B cell (primary cell): ENCODE results near the gene MAP7. TPM values are rescaled to one million over a fixed set of nuclear protein-coding genes. Genes with fewer than 3 reads are reported as not detected.

Experiments
- ATAC-seq: fragments of 200-7000 bp; cut with Tn5 transposase; one replicate; pipeline ENCODE4 v1.10.0; 2021; ENCODE audit warnings: low read depth, mild to moderate bottlenecking, moderate number of reproducible peaks, moderate library complexity
- CTCF ChIA-PET: fragments of 350-600 bp; sonication (Branson Sonifier 250); formaldehyde crosslinking; loops from one replicate; lab custom pipeline; 2021; ENCODE audit warnings: antibody characterized with exemption, inconsistent platforms; lab: Charles Lee
- POLR2A ChIA-PET: fragments of 350-600 bp; sonication (Branson Sonifier 250); formaldehyde crosslinking; loops from one replicate; lab custom pipeline; 2021; ENCODE audit warnings: antibody characterized with exemption; lab: Charles Lee
- DNase-seq: peaks from one replicate; pipeline ENCODE4 v3.0.0; 2013
- H2AFZ ChIP-seq: 2 replicates; pipeline ENCODE4 v1.6.1; 2012; ENCODE audit warnings: mild to moderate bottlenecking, low read depth, low read length; ENCODE audit not compliant: insufficient read depth, poor library complexity, severe bottlenecking
- H3K27ac ChIP-seq, 2 donors: 1 replicate in 1 of 2; 2 replicates in 1 of 2; pipeline ENCODE4 v1.5.1; 2012 to 2013; ENCODE audit warnings: low read length in 2 of 2, mild to moderate bottlenecking in 2 of 2, moderate library complexity in 1 of 2
- H3K27me3 ChIP-seq, 4 experiments: fragments of 200-600 bp in 1 of 4; sonication (generic) in 1 of 4; replicated peaks in 1 of 4; 1 replicate in 2 of 4; 2 replicates in 2 of 4; pipeline versions ENCODE4 v1.6.1 to v1.7.0; 2013 to 2016; ENCODE audit warnings: low read length in 3 of 4, mild to moderate bottlenecking in 2 of 4, mixed read lengths in 1 of 4, moderate library complexity in 1 of 4; ENCODE audit not compliant: insufficient read depth in 4 of 4, control insufficient read depth in 3 of 4; ENCODE audit errors: control extremely low read depth in 1 of 4
- H3K36me3 ChIP-seq, 2 experiments: replicated peaks in 1 of 2; 1 replicate in 1 of 2; 2 replicates in 1 of 2; pipeline versions ENCODE4 v1.6.1 to v1.7.1; 2013; ENCODE audit warnings: low read length in 1 of 2; ENCODE audit not compliant: insufficient read depth in 2 of 2, control insufficient read depth in 1 of 2; ENCODE audit errors: control extremely low read depth in 1 of 2, extremely low read depth in 1 of 2
- H3K4me1 ChIP-seq, 2 donors: fragments of 200-600 bp in 1 of 2; sonication (generic) in 1 of 2; 1 replicate in 1 of 2; 2 replicates in 1 of 2; pipeline versions ENCODE4 v1.5.1 to v1.6.1; 2013 to 2017; ENCODE audit warnings: low read length in 2 of 2; ENCODE audit not compliant: control insufficient read depth in 2 of 2, insufficient read depth in 2 of 2
- H3K4me2 ChIP-seq: replicated peaks from 2 replicates; pipeline ENCODE3; 2012; ENCODE audit warnings: mild to moderate bottlenecking, low read depth, low read length; ENCODE audit not compliant: poor library complexity, severe bottlenecking
- H3K4me3 ChIP-seq, 5 experiments: fragments of 200-600 bp in 1 of 5; sonication (generic) in 1 of 5; 1 replicate in 3 of 5; 2 replicates in 2 of 5; pipeline versions ENCODE4 v1.5.1 to v1.7.0; 2011 to 2016; ENCODE audit warnings: low read length in 4 of 5, mild to moderate bottlenecking in 4 of 5, low read depth in 2 of 5, control low read depth in 1 of 5, moderate library complexity in 1 of 5; ENCODE audit not compliant: insufficient read depth in 1 of 5; ENCODE audit errors: control extremely low read depth in 1 of 5, extremely low read depth in 1 of 5
- H3K79me2 ChIP-seq: fragments of 200-600 bp; sonication (generic); one replicate; pipeline ENCODE4 v1.6.0; 2016; ENCODE audit warnings: low read length; ENCODE audit not compliant: control insufficient read depth, insufficient read depth
- H3K9ac ChIP-seq: fragments of 200-600 bp; sonication (generic); 2 replicates; pipeline ENCODE4 v1.6.1; 2017; ENCODE audit warnings: mild to moderate bottlenecking, low read length, moderate library complexity
- H3K9me3 ChIP-seq, 3 donors: one replicate each; pipeline versions ENCODE4 v1.6.1 to v1.7.1; 2013; ENCODE audit warnings: low read length in 2 of 3; ENCODE audit not compliant: control insufficient read depth in 2 of 3, insufficient read depth in 1 of 3; ENCODE audit errors: control extremely low read depth in 1 of 3
- H4K20me1 ChIP-seq: 2 replicates; pipeline ENCODE4 v1.6.0; 2012; ENCODE audit warnings: mild to moderate bottlenecking, low read length; ENCODE audit not compliant: insufficient read depth, control insufficient read depth, poor library complexity, severe bottlenecking
- H3K27ac Mint-ChIP-seq: one replicate; pipeline ENCODE4 v1.8.0; 2021; ENCODE audit warnings: mixed read lengths
- H3K27me3 Mint-ChIP-seq: one replicate; pipeline ENCODE4 v1.8.0; 2021; ENCODE audit warnings: mixed read lengths
- H3K4me1 Mint-ChIP-seq: one replicate; pipeline ENCODE4 v1.8.0; 2021; ENCODE audit warnings: mixed read lengths
- H3K4me3 Mint-ChIP-seq: one replicate; pipeline ENCODE4 v1.8.0; 2021; ENCODE audit warnings: mixed read lengths
- H3K9me3 Mint-ChIP-seq: one replicate; pipeline ENCODE4 v1.8.0; 2022; ENCODE audit warnings: mixed read lengths; ENCODE audit not compliant: insufficient read depth
- CTCF ChIP-seq: fragments of 200-600 bp; IDR thresholded peaks from one replicate; pipeline ENCODE4 v1.8.0; 2022; ENCODE audit warnings: antibody characterized with exemption, mild to moderate bottlenecking
- EZH2 ChIP-seq: IDR thresholded peaks from 2 replicates; pipeline ENCODE4 v1.6.1; 2012; ENCODE audit warnings: borderline replicate concordance, low read depth, mild to moderate bottlenecking, moderate library complexity, low read length; ENCODE audit not compliant: insufficient read depth, poor library complexity, severe bottlenecking
- WGBS: methylation state at CpG from one replicate; pipeline ENCODE4 v1.1.5; 2013; ENCODE audit warnings: missing lambda C conversion rate; ENCODE audit not compliant: insufficient coverage; 5-methylcytosine and 5-hydroxymethylcytosine counted together
- intact Hi-C: fragments of 100-400 bp; cut with micrococcal nuclease; formaldehyde crosslinking; loops from one replicate; pipeline ENCODE4 v1.10.0; 2022
- polyA plus RNA-seq: library from polyadenylated mRNA; depleted of rRNA; stranded (reverse); fragments of >200 nt; gene quantifications from 2 replicates; pipeline ENCODE4 v1.2.3, GENCODE V29; 2012
- total RNA-seq, 2 donors: library from RNA; stranded (reverse); fragments of 120-200 nt in 1 of 2; gene quantifications; 1 replicate in 1 of 2; 2 replicates in 1 of 2; pipeline versions ENCODE4 v1.2.3 to v1.2.4, GENCODE V29; 2013 to 2022

MAP7 gene
- total and polyA plus RNA-seq, 2 donors (not counting 1 experiment from before 2014, with no cell fraction given), result 0.34 to 0.64 TPM

- WGBS, result 100% methylated on average over 1 of the region's 4 CpGs
- Histone ChIP-seq H2AFZ (no peak overlapping the region), H3K9ac (no peak overlapping the region), H3K36me3 (no peaks in the 10 kb centered on the region), H3K4me2 (no peak overlapping the region), H3K4me1 (no peaks in the 10 kb centered on the region), H3K27me3 (no peaks in the 10 kb centered on the region), H3K27ac (no peak overlapping the region), H3K4me3 (no peak overlapping the region), H3K79me2 (no peaks in the 10 kb centered on the region), H3K9me3 (no peaks in the 10 kb centered on the region), H4K20me1 (no peaks in the 10 kb centered on the region)
- Mint-ChIP-seq H3K9me3 (no peaks in the 10 kb centered on the region), H3K27ac (no peak overlapping the region), H3K4me1 (no peaks in the 10 kb centered on the region), H3K4me3 (no peak overlapping the region), H3K27me3 (no peaks in the 10 kb centered on the region)
- no peak for TF ChIP-seq CTCF
- TF ChIP-seq EZH2, result no peak
- ATAC-seq (no peak), DNase-seq (no peak)
- intact Hi-C loops, result no loop called here
- ChIA-PET POLR2A (no interaction called here), CTCF (interaction anchor here (0.6 to 1.4 kb wide), 2 partner anchors 21 to 1663 kb away, joined by 4 to 6 read pairs; no protein-coding TSS in a partner anchor)
Measured at GRCh38 chr6:136338486-136338885, 211.7 kb downstream of the MAP7 start.

GRCh38 chr6:136337606-136338005 lies 212.6 kb downstream of the MAP7 start:
- TF ChIP-seq EZH2 (no peak), CTCF (no peak)
- H3K27ac ChIP-seq, result no peak overlapping the region
- POLR2A ChIA-PET, result no interaction called here
- H3K36me3 ChIP-seq, result no peaks in the 10 kb centered on the region
- no peaks in the 10 kb centered on the region for H3K4me1 ChIP-seq
- no peak overlapping the region for H3K27ac Mint-ChIP-seq
- intact Hi-C loops, result no loop called here
- no peaks in the 10 kb centered on the region for H4K20me1 ChIP-seq
- H3K9me3 Mint-ChIP-seq, result no peaks in the 10 kb centered on the region
- H2AFZ ChIP-seq, result no peak overlapping the region
- no peaks in the 10 kb centered on the region for H3K27me3 Mint-ChIP-seq
- no peak overlapping the region for H3K9ac ChIP-seq
- DNase-seq (no peak), ATAC-seq (no peak)
- no peaks in the 10 kb centered on the region for H3K79me2 ChIP-seq
- no peaks in the 10 kb centered on the region for H3K9me3 ChIP-seq
- peaks cover 0 to 4% (median 1%) of the 10 kb centered on the region in 4 experiments for H3K27me3 ChIP-seq
- WGBS, result 92% methylated on average over 2 of the region's 3 CpGs
- CTCF ChIA-PET, result interaction anchor here (1.4 to 1.7 kb wide), 2 partner anchors 12 to 20 kb away, joined by 4 to 5 read pairs; no protein-coding TSS in a partner anchor
- H3K4me3 Mint-ChIP-seq, result no peak overlapping the region
- H3K4me1 Mint-ChIP-seq, result no peaks in the 10 kb centered on the region
- H3K4me2 ChIP-seq, result no peak overlapping the region
- no peak overlapping the region for H3K4me3 ChIP-seq
